H1 (cell line): ENCODE results near the gene RNF224. TPM values are rescaled to one million over a fixed set of nuclear protein-coding genes. Genes with fewer than 3 reads are reported as not detected.
A peak's percentile ranks its signal among the peaks of the same experiment; 100 is the strongest.

Experiments used
- ATF2 ChIP-seq: IDR thresholded peaks from 2 replicates; pipeline ENCODE4 v1.6.1; 2012; ENCODE audit warnings: low read length, inconsistent platforms
- CHD2 ChIP-seq: IDR thresholded peaks from 2 replicates; pipeline ENCODE4 v1.6.1; 2012; ENCODE audit warnings: low read length, improper control_type of control experiment
- CHD7 ChIP-seq: fragments of 300-600 bp; sonication (generic); IDR thresholded peaks from 2 replicates; pipeline ENCODE4 v1.7.1; 2012; ENCODE audit warnings: low read length, moderate library complexity, mild to moderate bottlenecking, inconsistent platforms; ENCODE audit not compliant: insufficient replicate concordance
- KDM5A ChIP-seq: fragments of 200-600 bp; IDR thresholded peaks from 2 replicates; pipeline ENCODE4 v1.7.1; 2012; ENCODE audit warnings: mild to moderate bottlenecking, low read length, inconsistent platforms, mixed read lengths
- POLR2A ChIP-seq, 2 experiments: IDR thresholded peaks; 1 replicate in 1 of 2; 2 replicates in 1 of 2; pipeline ENCODE4 v1.6.1; 2011; ENCODE audit warnings: low read depth in 2 of 2, low read length in 2 of 2, mild to moderate bottlenecking in 2 of 2; ENCODE audit errors: control extremely low read depth in 1 of 2
- POLR2AphosphoS5 ChIP-seq: IDR thresholded peaks from 2 replicates; pipeline ENCODE4 v1.6.1; 2011; ENCODE audit warnings: low read depth, low read length
- SP4 ChIP-seq: IDR thresholded peaks from 2 replicates; pipeline ENCODE4 v1.6.1; 2012; ENCODE audit warnings: low read length, inconsistent platforms
- TAF1 ChIP-seq: IDR thresholded peaks from 2 replicates; pipeline ENCODE4 v1.6.1; 2011; ENCODE audit warnings: mild to moderate bottlenecking, low read depth, low read length
- ZNF274 ChIP-seq: IDR thresholded peaks from 2 replicates; pipeline ENCODE4 v1.7.0; 2012; ENCODE audit warnings: low read length, borderline replicate concordance; ENCODE audit errors: extremely low read depth
- polyA plus RNA-seq, 7 experiments: library from polyadenylated mRNA; depleted of rRNA in 3 of 7; stranded (reverse) in 5 of 7; unstranded in 2 of 7; fragments of >200 nt in 5 of 7; fragments of 200-250 nt in 2 of 7; gene quantifications; 1 replicate in 5 of 7; 2 replicates in 1 of 7; 4 replicates in 1 of 7; pipeline versions ENCODE4 v1.2.1 to v1.2.3, GENCODE V29; 2011 to 2013; ENCODE audit warnings: missing spikeins in 2 of 7, mixed read lengths in 2 of 7
- total RNA-seq: library from RNA; stranded (reverse); fragmentation: NEBNext Ultra II Directional; extraction: Animal tissue kit (Norgen Biotek cat#: 25700); gene quantifications from 2 replicates; pipeline ENCODE4 v1.2.1, GENCODE V29; 2021

Gene RNF224
- total and polyA plus RNA-seq, 2 of the 8 experiments (the other 6 are each of a cell fraction or from before 2014, with no cell fraction given), result 0.24 TPM; not detected in 1

- TF ChIP-seq CHD7 (no peak), ZNF274 (no peak), TAF1 (no peak), POLR2A (IDR thresholded peaks at IDR 0.05; ENCODE audit: control extremely low read depth in 1 of 2, low read depth in 2 of 2, low read length in 2 of 2) (peak in 1 of 2 experiments; percentile 64; a peak in 1 of 3 replicates), KDM5A (no peak), CHD2 (no peak), ATF2 (peak; percentile 65; the same call in 1 of the 2 replicates), POLR2AphosphoS5 (peak; percentile 87), SP4 (0 out of 2 replicates have a peak, but pooled peaks have one; percentile 27)
Observed at GRCh38 chr9:137243626-137244485, 16.6 kb downstream of the RNF224 start (continued).
